ENCODE results near the gene USP49.

Gene USP49

GRCh38 chr6:41759106-41759904 is 135.9 kb downstream of the USP49 start:
- TF ChIP-seq CTCF (IDR thresholded peaks at IDR 0.05; ENCODE audit: low read depth, low read length): no peak
- Histone ChIP-seq H3K36me3 (no peaks in the 10 kb centered on the region), H3K27me3 (no peaks in the 10 kb centered on the region), H3K4me1 (peaks cover 2% of the 10 kb centered on the region; the same call in 1 of the 2 replicates), H3K9me3 (no peaks in the 10 kb centered on the region; the same call in 1 of the 2 replicates), H3K4me3 (ENCODE audit: low read depth, low read length) (no peak overlapping the region)
- DNase-seq: no peak

GRCh38 chr6:41758641-41759035 is 136.5 kb downstream of the USP49 start:
- H3K9me3 ChIP-seq: no peaks in the 10 kb centered on the region; the same call in 1 of the 2 replicates
- TF ChIP-seq CTCF (IDR thresholded peaks at IDR 0.05; ENCODE audit: low read depth, low read length): no peak
- H3K36me3 ChIP-seq: no peaks in the 10 kb centered on the region
- no peak for DNase-seq
- H3K4me1 ChIP-seq: no peaks in the 10 kb centered on the region; the same call in 1 of the 2 replicates
- H3K27me3 ChIP-seq: no peaks in the 10 kb centered on the region
- no peak overlapping the region for H3K4me3 ChIP-seq (ENCODE audit: low read depth, low read length)

- Histone ChIP-seq H3K4me1 (no peaks in the 10 kb centered on the region), H3K4me3 (ENCODE audit: low read depth, low read length) (no peak overlapping the region), H3K27me3 (no peaks in the 10 kb centered on the region), H3K9me3 (no peaks in the 10 kb centered on the region; the same call in 1 of the 2 replicates), H3K36me3 (no peaks in the 10 kb centered on the region)
- DNase-seq: no peak
- TF ChIP-seq CTCF (IDR thresholded peaks at IDR 0.05; ENCODE audit: low read depth, low read length): no peak
Observed at GRCh38 chr6:41757931-41758640, 137.1 kb downstream of the USP49 start.

- Histone ChIP-seq H3K4me3 (ENCODE audit: low read depth, low read length) (no peak overlapping the region), H3K9me3 (no peaks in the 10 kb centered on the region; the same call in 1 of the 2 replicates), H3K27me3 (no peaks in the 10 kb centered on the region), H3K36me3 (no peaks in the 10 kb centered on the region), H3K4me1 (no peaks in the 10 kb centered on the region)
- no peak for DNase-seq
- no peak for TF ChIP-seq CTCF (IDR thresholded peaks at IDR 0.05; ENCODE audit: low read depth, low read length)
Observed at GRCh38 chr6:41757271-41757670, 137.9 kb downstream of the USP49 start.

- no peaks in the 10 kb centered on the region; the same call in 1 of the 2 replicates for H3K9me3 ChIP-seq
- no peaks in the 10 kb centered on the region for H3K4me1 ChIP-seq
- no peak for TF ChIP-seq CTCF (IDR thresholded peaks at IDR 0.05; ENCODE audit: low read depth, low read length)
- H3K36me3 ChIP-seq: no peaks in the 10 kb centered on the region
- peak; percentile 79 for DNase-seq
- no peak overlapping the region; the same call in 1 of the 2 replicates for H3K4me3 ChIP-seq (ENCODE audit: low read depth, low read length)
- H3K27me3 ChIP-seq: no peaks in the 10 kb centered on the region
Observed at GRCh38 chr6:41756354-41756753, 138.8 kb downstream of the USP49 start.

Measured in BE2C (cell line).